NCI-H510A treated with DMSO at 0.1 percent for 48 hours (cell line): ENCODE results near the gene PXYLP1.
"Not testable (repeated sequence)": the region's sequence is repeated elsewhere in the genome, so short reads cannot be mapped to it uniquely, and the experiment has no call there.

Source experiments
- DNase-seq: peaks from one replicate; lab custom pipeline; 2025; lab: John Stamatoyannopoulos, UW

PXYLP1 gene

GRCh38 chr3:141294301-141294700 is 62.7 kb downstream of the PXYLP1 start:
- DNase-seq: no peak

- no peak for DNase-seq
Observed at GRCh38 chr3:141294848-141295247, 63.2 kb downstream of the PXYLP1 start.

GRCh38 chr3:141300426-141300825 is 68.8 kb downstream of the PXYLP1 start:
- not testable (repeated sequence) for DNase-seq

GRCh38 chr3:141302364-141303141 is 70.9 kb downstream of the PXYLP1 start:
- no peak for DNase-seq

GRCh38 chr3:141303481-141304223 is 72.0 kb downstream of the PXYLP1 start:
- peak; percentile 59 for DNase-seq

GRCh38 chr3:141305436-141305835 is 73.8 kb downstream of the PXYLP1 start:
- no peak for DNase-seq

- DNase-seq: no peak
Observed at GRCh38 chr3:141306276-141306675, 74.7 kb downstream of the PXYLP1 start.

GRCh38 chr3:141306922-141307321 is 75.3 kb downstream of the PXYLP1 start:
- no peak for DNase-seq

- DNase-seq: no peak
Observed at GRCh38 chr3:141307351-141308059, 75.9 kb downstream of the PXYLP1 start.

- peak; percentile 65 for DNase-seq
Observed at GRCh38 chr3:141308588-141309218, 77.1 kb downstream of the PXYLP1 start.

GRCh38 chr3:141311170-141311495 is 79.5 kb downstream of the PXYLP1 start:
- DNase-seq: no peak

- DNase-seq: peak; percentile 90
Observed at GRCh38 chr3:141311496-141312353, 80.1 kb downstream of the PXYLP1 start.

- DNase-seq: no peak
Observed at GRCh38 chr3:141312354-141313092, 80.9 kb downstream of the PXYLP1 start.

- DNase-seq: no peak
Observed at GRCh38 chr3:141313093-141313683, 81.6 kb downstream of the PXYLP1 start.

- DNase-seq: not testable (repeated sequence)
Observed at GRCh38 chr3:141314415-141314814, 82.8 kb downstream of the PXYLP1 start.

- DNase-seq: no peak
Observed at GRCh38 chr3:141316851-141317250, 85.2 kb downstream of the PXYLP1 start.

- no peak for DNase-seq
Observed at GRCh38 chr3:141320399-141321108, 88.9 kb downstream of the PXYLP1 start.

- no peak for DNase-seq
Observed at GRCh38 chr3:141321109-141321497, 89.5 kb downstream of the PXYLP1 start.

GRCh38 chr3:141323936-141324704 is 92.5 kb downstream of the PXYLP1 start:
- no peak for DNase-seq
